Hematopoietic multipotent progenitor cell treated with erythropoietin and hydrocortisone succinate and interleukin-3 and kit ligand, for 17 days (in vitro differentiated cells): ENCODE results near the gene SPRR2D.
A peak's percentile ranks its signal among the peaks of the same experiment; 100 is the strongest.
"Not testable (repeated sequence)": the region's sequence is repeated elsewhere in the genome, so short reads cannot be mapped to it uniquely, and the experiment has no call there.

Source experiments
- DNase-seq: peaks from one replicate; pipeline ENCODE4 v3.0.0-alpha.2; 2015; ENCODE audit warnings: low spot score

The SPRR2D gene

DNA sequence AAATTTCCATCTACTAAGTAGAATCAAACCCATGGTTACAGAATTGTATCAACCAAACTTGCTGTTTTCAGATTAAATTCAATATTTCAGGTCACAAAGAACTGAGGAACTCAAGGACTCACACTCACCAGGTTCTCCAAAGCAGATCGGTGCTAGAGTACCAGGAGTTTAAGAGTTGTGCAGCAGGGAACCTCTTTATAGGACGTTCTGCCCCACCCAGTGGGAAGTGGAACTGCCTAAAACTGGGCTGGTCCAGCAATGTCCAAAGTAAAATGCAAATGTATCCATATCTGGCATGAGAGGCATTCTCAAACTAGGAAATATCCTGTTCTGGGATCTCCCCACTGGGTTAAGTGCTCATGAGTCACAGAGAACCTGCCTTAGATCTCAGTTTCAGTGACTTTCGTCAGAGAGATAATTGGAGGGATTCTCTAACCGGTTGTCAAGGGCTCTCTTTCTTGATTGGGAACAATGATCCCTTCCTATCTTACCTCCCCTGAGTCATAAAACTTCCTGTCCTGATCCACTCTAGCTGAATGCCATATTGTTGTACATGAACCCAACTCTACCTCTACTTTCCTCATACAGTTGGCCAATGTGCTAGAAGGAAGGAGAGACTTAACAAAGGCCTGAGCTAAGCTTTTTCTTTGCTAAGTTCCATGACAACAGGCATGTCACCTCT is at the start of gene SPRR2D:
TSS of gene SPRR2D (minus strand) at position 171 of the 682 bp plus-strand sequence. CDS start 774 bp downstream, outside the sequence.
- DNase-seq, result no peak

DNA sequence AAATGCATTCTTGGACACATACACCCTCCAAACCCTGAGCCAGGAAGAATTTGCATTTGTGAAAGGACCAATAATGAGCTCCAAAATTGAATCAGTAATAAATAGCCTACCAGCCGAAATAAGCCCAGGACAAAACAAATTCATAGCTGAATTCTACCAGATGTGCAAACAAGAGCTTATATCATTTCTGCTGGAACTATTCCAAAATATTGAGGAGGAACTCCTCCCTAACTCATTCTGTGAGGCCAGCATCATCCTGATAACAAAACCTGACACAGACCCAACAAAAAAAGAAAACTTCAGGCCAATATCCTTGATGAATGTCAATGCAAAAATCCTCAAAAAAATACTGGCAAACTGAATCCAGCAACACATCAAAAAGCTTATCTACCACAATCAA is 46.7 kb upstream of the SPRR2D start:
- DNase-seq, result no peak

DNA sequence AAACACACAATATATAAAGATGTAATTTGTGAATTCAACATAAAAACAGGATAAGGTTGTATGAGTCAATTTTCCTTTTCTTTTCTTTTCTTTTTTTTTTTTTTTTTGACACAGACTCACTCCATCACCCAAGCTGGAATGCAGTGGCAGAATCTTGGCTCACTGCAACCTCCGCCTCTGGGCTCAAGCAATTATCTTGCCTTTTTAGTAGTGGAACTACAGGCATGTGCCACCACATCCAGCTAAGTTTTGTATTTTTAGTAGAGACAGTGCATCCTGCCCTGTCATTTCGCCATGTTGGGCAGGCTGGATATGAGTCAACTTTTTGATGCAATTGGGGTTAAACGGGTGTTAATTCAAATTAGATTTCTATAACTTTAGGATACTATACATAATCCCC is 40.8 kb upstream of the SPRR2D start:
- DNase-seq, result no peak

DNA sequence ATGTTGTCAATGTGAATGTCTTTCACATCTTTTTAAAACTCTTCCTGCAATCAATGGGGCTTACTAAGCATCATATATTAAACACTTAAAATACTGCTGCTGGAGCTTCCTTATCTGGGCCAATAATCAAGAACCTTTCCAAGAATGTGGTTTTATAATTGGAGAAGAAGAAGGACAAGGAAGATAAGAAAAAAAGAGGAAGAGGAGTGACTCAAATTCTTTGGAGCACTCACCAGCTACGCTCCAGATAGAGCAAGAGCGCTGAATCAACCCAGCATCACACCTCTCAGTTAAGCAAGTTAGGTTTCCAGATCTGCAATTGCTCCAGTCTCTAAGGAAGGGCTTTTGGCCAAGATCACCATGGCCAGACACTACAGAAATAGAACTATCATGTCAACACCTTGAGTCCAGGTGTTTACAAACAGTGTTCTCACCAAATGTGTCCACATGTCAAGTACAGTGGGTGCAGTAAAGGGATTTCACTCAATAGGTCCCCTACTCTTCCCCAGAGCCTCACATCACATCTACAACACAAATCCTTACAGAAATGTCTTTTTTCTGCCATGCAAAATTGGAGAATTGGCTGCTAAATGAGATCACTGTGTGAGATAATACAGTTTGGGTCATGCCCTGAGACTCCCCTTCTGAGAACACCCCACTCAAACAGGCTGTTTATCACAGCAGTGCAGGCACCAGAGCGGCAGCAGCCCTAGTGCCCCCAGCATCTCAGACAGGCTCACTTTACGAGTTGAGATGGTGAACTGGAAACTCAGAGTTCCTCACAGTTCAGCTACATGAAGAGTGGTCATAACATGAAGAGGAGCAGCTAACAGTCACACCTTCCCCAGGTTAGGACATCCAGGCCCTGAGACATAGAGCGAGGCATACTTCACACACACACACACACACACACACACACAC is 32.1 kb upstream of the SPRR2D start:
- no peak for DNase-seq

- no peak for DNase-seq
These were observed 30.6 kb upstream of the SPRR2D start, which contains the start of gene SPRR2B for GRCh38 chr1:153071511-153071910. Gene SPRR2B, minus strand, starts transcription at chr1:153071611. Its CDS starts 772 bp downstream, at chr1:153070839.

DNA sequence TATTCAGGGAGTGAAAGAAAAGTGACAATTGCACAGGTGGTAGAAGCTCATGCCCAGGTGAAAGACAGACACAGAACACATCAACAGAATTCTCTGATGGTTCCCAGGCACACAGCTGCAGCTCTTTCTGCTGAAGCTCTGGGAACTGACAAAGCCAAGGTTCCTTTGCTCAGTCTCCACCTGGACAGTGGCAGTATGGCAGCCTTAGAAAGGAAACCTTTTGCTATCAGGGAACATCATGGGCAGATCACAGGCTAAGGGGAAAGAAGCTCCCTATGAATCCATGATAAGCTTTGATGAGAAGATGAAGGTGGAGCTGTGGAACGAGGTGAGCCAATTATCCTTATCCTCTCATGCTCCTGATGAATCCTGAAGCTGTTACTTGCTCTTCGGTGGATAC is 29.3 kb upstream of the SPRR2D start:
- no peak for DNase-seq

DNA sequence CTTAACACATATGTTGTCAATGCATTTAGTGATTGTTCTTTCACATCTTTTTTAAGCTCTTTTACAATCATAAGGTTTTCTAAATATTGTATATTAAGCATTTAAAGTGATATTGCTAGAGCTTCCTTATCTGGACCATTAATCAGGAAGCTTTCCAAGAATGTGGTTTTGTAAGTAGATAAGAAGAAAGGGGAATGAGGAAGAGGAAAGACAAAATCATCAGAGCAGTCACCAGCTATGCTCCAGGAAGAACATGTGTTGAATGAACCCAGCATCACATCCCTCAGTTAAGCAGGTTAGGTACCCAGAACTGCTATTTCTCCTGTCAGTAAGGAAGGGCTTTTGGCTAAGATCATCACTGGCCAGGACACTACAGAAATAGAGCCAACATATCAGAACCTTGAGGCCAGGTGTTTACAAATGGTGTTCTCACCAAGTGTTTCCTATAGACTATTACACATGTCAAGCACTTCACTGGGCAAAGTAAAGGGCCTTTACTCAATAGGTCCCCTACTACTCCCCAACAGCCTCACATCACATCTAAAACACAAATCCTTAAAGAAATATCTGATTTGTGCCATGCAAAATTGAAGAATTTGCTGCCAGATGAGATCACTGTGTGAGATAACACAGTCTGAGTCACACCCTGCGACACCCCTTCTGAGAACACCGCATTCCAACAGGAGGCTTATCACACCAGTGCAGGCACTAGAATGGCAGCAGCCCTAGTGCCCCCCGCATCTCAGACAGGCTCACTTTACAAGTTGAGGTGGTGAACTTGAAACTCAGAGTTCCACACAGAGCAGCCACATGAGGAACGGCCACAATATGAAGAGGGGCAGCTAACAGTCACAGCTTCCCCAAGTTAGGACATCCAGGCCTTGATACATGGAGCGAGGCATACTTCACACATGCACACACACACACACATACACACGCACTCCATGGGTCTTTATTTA is 18.2 kb upstream of the SPRR2D start:
- peak; percentile 33 for DNase-seq

GRCh38 chr1:153058154-153058553 is 17.2 kb upstream of the SPRR2D start:
- DNase-seq, result no peak

GRCh38 chr1:153057375-153057774 is 16.5 kb upstream of the SPRR2D start, which contains the start of gene SPRR2A:
Gene SPRR2A, minus strand, starts transcription at chr1:153057512. Its CDS starts 777 bp downstream, at chr1:153056735.
- no peak for DNase-seq

- not testable (repeated sequence) for DNase-seq
These were observed 15.2 kb upstream of the SPRR2D start for GRCh38 chr1:153056111-153056510.

- DNase-seq, result no peak
These were observed 8.3 kb upstream of the SPRR2D start for GRCh38 chr1:153049211-153049610.

- no peak for DNase-seq
These were observed 5.7 kb downstream of the SPRR2D start for GRCh38 chr1:153035211-153035610.

- no peak for DNase-seq
These were observed 8.1 kb downstream of the SPRR2D start for GRCh38 chr1:153032677-153033308.

GRCh38 chr1:153032073-153032472 is 8.8 kb downstream of the SPRR2D start:
- no peak for DNase-seq

GRCh38 chr1:153030895-153031294 is 10.0 kb downstream of the SPRR2D start, which contains the start of gene SPRR1B:
Gene SPRR1B, plus strand, starts transcription at chr1:153031203. Its CDS starts 1,143 bp downstream, at chr1:153032346.
- no peak for DNase-seq

DNA sequence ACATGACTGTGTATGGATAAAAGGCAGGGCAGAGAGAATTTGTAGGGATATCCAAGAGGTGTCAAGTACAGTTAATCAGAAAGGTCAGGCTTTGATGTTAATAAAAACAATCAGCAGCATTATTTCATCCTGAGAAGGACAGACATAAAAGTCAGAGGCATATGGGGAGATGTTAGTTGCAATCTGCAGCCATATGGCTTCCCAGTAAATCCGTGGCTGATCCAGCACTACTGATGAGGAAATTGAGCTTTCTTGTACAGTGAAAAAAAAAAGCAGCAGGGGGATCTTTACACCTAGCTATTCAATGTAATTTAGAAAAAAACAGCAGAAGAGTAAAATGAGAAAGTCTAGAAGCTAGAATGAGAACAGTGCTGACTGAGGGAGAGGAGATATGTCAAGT is 12.2 kb downstream of the SPRR2D start:
- DNase-seq, result no peak

DNA sequence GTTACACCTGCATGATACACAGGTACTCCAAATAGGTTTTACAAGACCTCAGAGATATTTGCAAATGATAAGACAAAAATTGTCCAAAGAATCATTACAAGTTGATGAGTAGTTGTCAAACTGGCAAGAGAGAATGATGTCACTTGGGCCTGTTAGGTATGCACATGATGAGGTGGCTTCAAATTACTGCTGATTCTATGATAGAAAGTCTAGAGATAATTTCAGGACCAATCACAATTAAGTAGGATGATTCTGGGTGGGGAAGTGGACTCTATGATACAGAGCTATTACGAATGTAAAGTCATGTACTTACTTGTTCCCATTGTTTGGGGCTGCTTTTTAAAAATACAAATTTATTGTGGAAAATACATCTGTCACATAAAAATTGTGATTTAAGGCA is 15.1 kb downstream of the SPRR2D start:
- DNase-seq, result no peak

GRCh38 chr1:153024413-153024812 is 16.5 kb downstream of the SPRR2D start:
- no peak for DNase-seq

DNA sequence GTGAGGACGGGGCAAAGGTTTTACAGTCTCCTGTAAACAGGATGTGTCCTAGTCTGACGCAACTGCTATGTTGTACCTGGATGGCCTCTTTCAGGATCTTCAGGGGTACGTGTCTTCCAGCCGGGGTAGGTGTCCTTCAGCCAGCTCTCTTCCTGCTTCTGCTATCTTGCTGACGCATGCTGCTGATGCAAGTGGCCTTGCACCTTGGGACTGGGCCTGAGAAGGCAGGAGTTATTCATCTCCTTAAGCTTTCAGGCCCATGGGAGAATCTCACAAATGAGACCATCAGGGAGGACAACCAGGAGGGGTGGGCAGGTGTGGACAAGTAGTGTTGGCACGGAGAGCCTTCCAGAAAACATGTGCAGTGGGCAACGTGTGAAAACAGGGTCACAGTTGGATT is 17.8 kb downstream of the SPRR2D start:
- DNase-seq, result no peak

DNA sequence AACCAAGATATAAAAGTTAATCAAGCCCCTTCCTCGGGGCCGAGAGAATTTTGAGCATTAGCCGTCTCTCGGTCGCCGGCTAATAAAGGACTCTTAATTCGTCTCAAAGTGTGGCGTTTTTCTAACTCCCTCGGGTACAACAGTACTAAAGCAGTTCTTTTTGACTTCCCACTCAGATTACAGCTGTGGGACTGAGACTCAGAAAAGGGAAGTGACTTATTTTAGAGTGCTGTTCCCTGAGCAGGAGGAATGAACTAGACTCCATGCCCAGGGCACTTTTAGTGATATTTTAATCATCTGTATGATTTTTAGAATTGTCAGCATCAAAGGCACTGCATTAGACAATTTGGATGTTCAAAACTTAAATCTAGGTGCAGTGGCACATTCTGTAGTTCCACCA is 18.6 kb downstream of the SPRR2D start:
- DNase-seq, result not testable (repeated sequence)

DNA sequence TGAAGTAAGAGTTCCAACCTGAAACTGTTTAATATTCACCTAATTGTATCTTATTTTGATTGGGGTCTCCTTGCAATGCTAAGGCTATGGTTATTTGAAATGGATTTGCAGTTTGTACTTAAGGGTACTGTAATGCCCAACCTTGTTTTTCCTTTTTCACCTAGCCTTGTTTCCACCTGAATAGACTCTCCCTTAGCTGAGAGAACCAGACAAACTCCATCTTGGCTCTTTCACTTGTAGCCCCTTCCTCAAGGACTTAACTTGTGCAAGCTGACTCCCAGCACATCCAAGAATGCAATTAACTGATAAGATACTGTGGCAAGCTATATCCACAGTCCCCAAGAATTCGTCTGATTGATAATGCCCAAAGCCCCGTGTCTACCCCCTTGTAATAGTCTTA is 19.1 kb downstream of the SPRR2D start:
- not testable (repeated sequence) for DNase-seq
